ENCODE results near the gene TXNDC9.

GRCh38 chr2:99278793-99279291, 57.3 kb downstream of the TXNDC9 start:
- TF ChIP-seq CTCF (IDR thresholded peaks at IDR 0.05), result no peak
- no peak for TF ChIP-seq EP300 (IDR thresholded peaks at IDR 0.05; ENCODE audit: low read depth)
- TF ChIP-seq POLR2AphosphoS5 (IDR thresholded peaks at IDR 0.05), result no peak
